Renal cortical epithelial cell (primary cell): Measurements from ENCODE around the gene ZNF687. TPM values are rescaled to one million over a fixed set of nuclear protein-coding genes. Genes with fewer than 3 reads are reported as not detected.
A peak's percentile ranks its signal among the peaks of the same experiment; 100 is the strongest.

Experiments used
- DNase-seq: peaks from one replicate; pipeline ENCODE4 v3.0.0-alpha.2; 2011; ENCODE audit warnings: low read depth
- total RNA-seq: library from RNA; depleted of rRNA; stranded (reverse); fragments of >200 nt; gene quantifications from 2 replicates; pipeline ENCODE4 v1.2.3, GENCODE V29; 2014

The ZNF687 gene
- total RNA-seq, 1 donor from 2014 or later = 32.3 TPM

- DNase-seq = no peak
Observed at GRCh38 chr1:151312411-151312810, 30.3 kb downstream of the ZNF687 start.

- DNase-seq = no peak
Observed at GRCh38 chr1:151312826-151313225, 30.7 kb downstream of the ZNF687 start.

- DNase-seq = no peak
Observed at GRCh38 chr1:151313501-151313900, 31.4 kb downstream of the ZNF687 start.

GRCh38 chr1:151314137-151314875 is 32.2 kb downstream of the ZNF687 start:
- DNase-seq = peak; percentile 72

- DNase-seq = no peak
Observed at GRCh38 chr1:151315565-151316235, 33.6 kb downstream of the ZNF687 start.

- DNase-seq = no peak
Observed at GRCh38 chr1:151318975-151319374, 36.9 kb downstream of the ZNF687 start.

GRCh38 chr1:151324390-151324930 is 42.4 kb downstream of the ZNF687 start:
- no peak for DNase-seq

GRCh38 chr1:151325231-151325630 is 43.1 kb downstream of the ZNF687 start:
- no peak for DNase-seq

GRCh38 chr1:151325646-151326429 is 43.7 kb downstream of the ZNF687 start:
- DNase-seq = no peak

- no peak for DNase-seq
Observed at GRCh38 chr1:151326619-151327222, 44.6 kb downstream of the ZNF687 start.

GRCh38 chr1:151327223-151327902 is 45.3 kb downstream of the ZNF687 start, which contains the start of gene PI4KB:
PI4KB (minus strand) TSS chr1:151327416; CDS start chr1:151316481, 10,935 bp downstream.
- DNase-seq = peak; percentile 97

- no peak for DNase-seq
Observed at GRCh38 chr1:151327903-151328674, 46.0 kb downstream of the ZNF687 start.

- no peak for DNase-seq
Observed at GRCh38 chr1:151334822-151335221, 52.7 kb downstream of the ZNF687 start.

- no peak for DNase-seq
Observed at GRCh38 chr1:151336556-151336955, 54.5 kb downstream of the ZNF687 start.

- DNase-seq = peak; percentile 81
Observed at GRCh38 chr1:151340870-151341754, 59.0 kb downstream of the ZNF687 start.
